GM12874 (cell line): ENCODE measurements around the gene DDRGK1.

Experiments
- TF ChIP-seq, protein P1 (sequence below): IDR thresholded peaks from 2 replicates; pipeline ENCODE4 v1.5.1; 2011; ENCODE audit warnings: low read depth, mild to moderate bottlenecking, control low read depth, low read length, moderate library complexity; ENCODE audit not compliant: insufficient read depth

Gene DDRGK1

GRCh38 chr20:3166338-3166912, 38.1 kb downstream of the DDRGK1 start:
- TF ChIP-seq, protein P1, sequence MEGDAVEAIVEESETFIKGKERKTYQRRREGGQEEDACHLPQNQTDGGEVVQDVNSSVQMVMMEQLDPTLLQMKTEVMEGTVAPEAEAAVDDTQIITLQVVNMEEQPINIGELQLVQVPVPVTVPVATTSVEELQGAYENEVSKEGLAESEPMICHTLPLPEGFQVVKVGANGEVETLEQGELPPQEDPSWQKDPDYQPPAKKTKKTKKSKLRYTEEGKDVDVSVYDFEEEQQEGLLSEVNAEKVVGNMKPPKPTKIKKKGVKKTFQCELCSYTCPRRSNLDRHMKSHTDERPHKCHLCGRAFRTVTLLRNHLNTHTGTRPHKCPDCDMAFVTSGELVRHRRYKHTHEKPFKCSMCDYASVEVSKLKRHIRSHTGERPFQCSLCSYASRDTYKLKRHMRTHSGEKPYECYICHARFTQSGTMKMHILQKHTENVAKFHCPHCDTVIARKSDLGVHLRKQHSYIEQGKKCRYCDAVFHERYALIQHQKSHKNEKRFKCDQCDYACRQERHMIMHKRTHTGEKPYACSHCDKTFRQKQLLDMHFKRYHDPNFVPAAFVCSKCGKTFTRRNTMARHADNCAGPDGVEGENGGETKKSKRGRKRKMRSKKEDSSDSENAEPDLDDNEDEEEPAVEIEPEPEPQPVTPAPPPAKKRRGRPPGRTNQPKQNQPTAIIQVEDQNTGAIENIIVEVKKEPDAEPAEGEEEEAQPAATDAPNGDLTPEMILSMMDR, result no peak

DNA sequence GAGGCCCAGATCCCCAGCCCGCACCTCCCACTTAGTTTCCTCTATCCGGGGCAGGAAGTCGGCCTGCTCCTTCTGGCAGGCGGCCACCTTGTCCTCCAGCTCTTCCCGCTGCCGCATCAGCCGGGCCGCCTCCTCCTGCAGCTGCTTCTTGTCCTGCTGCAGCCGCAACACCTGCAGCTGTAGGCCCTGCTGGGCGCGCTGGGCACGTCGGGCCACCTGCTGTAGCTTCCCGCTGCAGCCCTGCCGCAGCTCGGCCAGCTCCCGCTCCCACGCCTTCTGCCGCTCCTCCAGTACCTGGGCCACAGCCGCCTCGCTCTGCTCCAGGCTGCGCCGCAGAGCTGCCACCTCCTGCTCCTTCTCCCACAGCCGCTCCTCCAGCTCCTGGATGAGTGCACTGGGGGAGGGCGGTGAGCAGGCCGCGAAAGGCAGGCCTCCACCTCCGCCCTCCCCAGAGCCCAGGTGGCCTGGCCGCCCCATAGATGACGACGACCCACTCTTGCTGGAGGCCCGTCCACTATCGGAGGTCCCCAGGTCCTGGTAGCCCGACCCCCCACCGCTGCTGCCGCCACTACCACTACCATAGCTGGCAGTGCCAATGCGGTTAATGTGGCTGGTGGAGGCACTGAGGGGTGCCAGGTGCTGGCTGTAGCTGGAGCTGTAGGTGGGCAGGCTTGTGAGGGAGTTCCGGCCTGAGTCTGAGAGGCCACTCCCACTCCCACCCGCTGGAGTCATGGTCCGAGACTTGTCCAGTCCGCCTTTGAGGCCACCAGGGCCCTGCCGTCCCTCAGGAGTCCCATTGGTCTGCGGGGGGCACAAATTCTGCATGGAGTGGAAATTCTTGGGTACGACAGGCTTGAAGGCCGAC, 38.8 kb downstream of the DDRGK1 start:
- TF ChIP-seq, protein P1, result no peak

DNA sequence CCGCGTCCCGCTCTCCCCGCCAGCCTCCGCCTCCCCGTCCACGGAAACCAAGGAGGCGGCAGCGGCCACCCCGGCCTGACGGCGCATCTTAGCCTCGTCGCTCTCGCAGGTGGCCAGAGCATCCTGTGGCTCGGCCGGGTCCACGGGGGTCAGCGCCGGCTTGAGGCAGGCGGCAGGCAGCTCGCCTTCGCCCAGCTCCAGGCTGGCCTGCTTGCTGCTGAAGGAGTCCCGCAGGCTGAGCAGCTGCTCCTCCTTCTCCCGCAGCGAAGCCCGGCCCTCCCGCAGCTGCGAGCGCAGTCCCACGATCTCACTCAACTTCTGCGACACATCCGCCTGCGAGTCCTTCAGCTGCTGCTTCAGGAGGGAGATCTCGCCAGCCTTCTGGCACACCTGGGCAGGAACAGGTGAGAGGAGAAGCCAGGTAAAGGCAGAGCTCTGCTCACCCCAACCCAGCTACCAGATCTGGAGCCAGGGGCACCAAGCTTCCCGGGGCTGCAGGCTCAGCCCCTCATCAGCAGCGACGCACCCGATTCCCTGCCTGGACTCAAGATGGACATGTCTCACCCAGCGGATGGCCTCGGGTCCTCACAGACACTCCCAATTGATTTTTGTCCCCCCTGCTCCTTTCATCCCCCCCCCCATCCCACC, 39.6 kb downstream of the DDRGK1 start:
- TF ChIP-seq, protein P1, result no peak

GRCh38 chr20:3164043-3164762, 40.3 kb downstream of the DDRGK1 start:
- TF ChIP-seq, protein P1, result no peak

- TF ChIP-seq, protein P1, result no peak
Observed at GRCh38 chr20:3163099-3164042, 41.1 kb downstream of the DDRGK1 start.

DNA sequence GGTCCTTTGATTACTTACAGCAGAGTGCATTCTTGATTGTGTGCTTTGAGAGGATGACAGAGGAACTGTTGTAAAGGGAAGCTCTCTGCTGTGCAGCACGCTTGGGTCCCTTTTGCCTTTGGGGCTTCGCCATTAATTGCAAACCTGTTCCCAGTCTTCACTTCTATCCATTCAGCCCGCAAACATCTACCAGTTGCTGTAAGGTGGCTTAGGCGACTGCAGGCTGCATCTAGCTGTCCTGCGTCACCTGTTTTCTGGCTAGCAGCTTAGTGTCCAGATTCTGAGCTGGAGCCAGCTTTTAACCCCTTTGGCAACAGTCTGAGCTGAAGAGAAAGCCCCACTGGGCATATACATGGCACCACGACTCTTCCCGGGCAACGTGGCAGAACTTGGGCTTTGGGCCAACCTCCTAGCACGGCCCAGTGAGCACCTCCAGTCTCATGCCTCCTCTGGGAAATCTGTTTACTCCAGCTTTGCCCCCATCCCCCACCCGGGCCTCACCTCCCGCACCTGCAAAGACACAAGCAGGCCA, 42.3 kb downstream of the DDRGK1 start:
- TF ChIP-seq, protein P1, result no peak
